Measurements from ENCODE around the gene TMPRSS2. TPM values are rescaled to one million over a fixed set of nuclear protein-coding genes. Genes with fewer than 3 reads are reported as not detected.

TMPRSS2 gene
- total RNA-seq, 4 donors from 2014 or later: not detected

DNA sequence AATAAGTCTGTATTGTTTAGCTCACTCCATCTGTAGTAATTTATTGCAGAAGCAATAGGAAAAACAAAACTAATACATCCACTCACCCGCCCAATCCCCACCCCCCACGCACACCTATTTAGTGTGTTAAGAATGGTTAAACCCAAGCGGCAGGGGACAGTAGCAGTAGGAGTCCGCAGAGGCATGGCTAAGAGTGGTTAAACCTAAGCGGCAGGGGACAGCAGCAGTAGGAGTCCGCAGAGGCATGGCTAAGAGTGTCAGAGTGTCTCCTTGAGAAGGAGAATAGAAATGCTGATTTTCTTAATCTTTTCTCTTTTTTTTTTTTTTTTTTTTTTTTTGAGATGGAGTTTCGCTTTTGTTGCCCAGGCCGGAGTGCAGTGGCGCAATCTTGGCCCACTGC lies 34.8 kb upstream of the TMPRSS2 start:
- TF ChIP-seq, protein P1, sequence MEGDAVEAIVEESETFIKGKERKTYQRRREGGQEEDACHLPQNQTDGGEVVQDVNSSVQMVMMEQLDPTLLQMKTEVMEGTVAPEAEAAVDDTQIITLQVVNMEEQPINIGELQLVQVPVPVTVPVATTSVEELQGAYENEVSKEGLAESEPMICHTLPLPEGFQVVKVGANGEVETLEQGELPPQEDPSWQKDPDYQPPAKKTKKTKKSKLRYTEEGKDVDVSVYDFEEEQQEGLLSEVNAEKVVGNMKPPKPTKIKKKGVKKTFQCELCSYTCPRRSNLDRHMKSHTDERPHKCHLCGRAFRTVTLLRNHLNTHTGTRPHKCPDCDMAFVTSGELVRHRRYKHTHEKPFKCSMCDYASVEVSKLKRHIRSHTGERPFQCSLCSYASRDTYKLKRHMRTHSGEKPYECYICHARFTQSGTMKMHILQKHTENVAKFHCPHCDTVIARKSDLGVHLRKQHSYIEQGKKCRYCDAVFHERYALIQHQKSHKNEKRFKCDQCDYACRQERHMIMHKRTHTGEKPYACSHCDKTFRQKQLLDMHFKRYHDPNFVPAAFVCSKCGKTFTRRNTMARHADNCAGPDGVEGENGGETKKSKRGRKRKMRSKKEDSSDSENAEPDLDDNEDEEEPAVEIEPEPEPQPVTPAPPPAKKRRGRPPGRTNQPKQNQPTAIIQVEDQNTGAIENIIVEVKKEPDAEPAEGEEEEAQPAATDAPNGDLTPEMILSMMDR (IDR thresholded peaks at IDR 0.05): no peak
- ATAC-seq (ENCODE audit: low FRiP score): no peak
- DNase-seq (ENCODE audit: low spot score): no peak

DNA sequence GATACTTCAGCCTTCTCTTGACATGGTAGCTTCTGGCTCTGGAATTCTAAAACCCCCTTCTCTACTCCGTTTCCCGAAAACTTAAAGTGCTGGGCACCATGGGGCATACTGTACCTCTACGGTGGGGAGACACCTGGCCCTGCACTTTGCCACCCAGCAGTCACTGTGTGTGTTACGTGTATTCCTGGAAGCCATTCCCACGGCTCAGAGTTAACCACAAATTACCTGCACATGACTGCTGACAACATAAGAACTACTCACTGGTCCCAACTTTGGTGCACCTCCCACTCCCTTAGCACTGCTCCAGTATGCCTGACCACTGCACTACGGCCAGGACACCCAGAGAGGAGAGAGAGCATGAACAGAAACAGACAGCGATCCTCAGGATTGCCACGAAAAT lies 29.4 kb upstream of the TMPRSS2 start:
- DNase-seq (ENCODE audit: low spot score): no peak
- no peak for ATAC-seq (ENCODE audit: low FRiP score)
- TF ChIP-seq, protein P1 (IDR thresholded peaks at IDR 0.05): no peak

DNA sequence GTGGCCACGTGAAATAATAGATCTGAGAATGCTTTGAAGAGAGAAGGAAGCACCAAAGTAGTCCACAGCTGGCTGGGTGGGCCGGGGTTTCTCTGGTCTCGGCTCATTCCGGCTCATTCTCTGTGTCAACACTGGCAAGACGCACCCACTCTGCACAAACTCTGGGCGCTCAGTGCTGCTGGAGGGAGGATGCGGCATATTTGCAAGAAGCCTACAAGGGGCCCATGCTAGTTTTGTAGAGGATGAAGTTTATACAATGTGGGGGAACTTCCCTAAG lies 28.8 kb upstream of the TMPRSS2 start:
- ATAC-seq (ENCODE audit: low FRiP score) (no peak), DNase-seq (ENCODE audit: low spot score) (no peak)
- TF ChIP-seq, protein P1 (IDR thresholded peaks at IDR 0.05): no peak

DNA sequence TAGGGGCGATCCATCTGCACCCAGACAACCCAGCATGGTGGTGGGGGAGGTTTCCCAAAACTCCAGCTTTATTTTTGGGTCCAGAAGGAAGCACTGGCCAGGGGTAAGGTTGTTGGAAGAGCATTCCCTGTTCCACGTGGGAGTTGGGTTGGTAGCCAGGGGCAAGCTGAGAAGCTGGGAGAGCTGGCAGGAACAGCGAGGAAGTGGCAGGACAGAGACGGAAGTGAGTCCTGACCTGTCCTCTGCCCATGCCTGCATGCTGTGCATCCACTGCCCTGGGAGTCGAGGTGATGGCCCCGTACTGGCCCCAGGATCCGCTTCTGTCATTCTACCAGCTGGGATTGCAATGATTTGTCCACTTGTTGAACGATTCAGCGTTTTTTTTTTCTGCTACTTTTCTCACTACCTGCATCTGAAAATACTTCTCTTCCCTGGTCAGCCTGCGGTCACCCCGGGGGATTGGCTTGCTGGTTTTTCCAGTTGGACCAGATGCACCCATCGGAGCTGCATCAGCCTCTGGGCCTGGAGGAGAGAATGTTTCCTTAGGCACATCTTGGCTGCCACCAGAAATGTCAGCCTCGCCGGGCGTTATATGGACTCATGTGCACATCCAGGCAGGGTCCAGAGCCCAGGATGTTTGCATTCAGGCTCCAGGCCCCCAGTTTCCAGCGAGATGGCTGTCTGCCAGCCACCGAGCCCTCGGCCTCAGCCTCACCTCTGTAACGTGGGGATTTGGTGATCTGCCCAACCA lies 28.3 kb upstream of the TMPRSS2 start:
- no peak for ATAC-seq (ENCODE audit: low FRiP score)
- DNase-seq (ENCODE audit: low spot score): no peak
- TF ChIP-seq, protein P1 (IDR thresholded peaks at IDR 0.05): no peak

DNA sequence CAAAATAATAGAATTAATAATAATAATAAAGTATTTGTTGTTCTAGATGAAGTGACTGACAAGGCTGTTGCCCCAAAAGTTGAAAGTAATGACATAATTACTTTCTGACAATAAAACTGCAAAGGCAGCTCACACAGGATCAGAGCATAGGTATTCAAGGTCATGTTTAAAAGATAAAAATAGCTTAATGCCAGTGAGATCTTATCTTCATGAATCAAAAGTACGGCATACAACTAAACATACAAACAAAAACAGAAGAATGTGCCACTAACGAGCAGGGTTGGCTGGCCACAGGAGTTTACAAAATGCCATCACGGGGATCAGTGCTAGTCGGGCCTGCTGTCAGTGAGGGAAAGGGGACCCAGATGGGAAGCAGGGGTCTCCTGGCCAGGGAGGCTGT lies 22.4 kb upstream of the TMPRSS2 start:
- DNase-seq (ENCODE audit: low spot score): no peak
- TF ChIP-seq, protein P1 (IDR thresholded peaks at IDR 0.05): no peak
- no peak for ATAC-seq (ENCODE audit: low FRiP score)

DNA sequence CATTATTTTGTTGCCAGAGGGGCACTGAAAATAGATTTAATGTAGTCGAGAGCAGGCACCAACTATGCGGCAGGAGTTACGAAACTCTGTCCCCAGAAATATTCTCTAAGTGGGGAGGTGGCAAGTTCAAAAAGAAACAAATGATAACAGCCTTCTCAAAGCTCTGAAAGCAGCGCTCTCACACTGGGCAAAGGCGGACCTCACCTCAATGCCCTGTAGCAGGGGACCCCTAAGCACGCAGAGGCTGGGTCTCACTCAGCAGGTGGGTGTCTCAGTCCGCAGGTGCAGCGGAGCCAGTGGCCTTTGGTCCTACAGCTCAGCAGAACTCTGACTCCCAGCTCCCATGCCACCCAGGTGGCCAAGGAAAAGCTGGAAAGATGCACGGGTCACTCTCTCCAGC lies 21.8 kb upstream of the TMPRSS2 start:
- no peak for ATAC-seq (ENCODE audit: low FRiP score)
- TF ChIP-seq, protein P1 (IDR thresholded peaks at IDR 0.05): no peak
- DNase-seq (ENCODE audit: low spot score): no peak

DNA sequence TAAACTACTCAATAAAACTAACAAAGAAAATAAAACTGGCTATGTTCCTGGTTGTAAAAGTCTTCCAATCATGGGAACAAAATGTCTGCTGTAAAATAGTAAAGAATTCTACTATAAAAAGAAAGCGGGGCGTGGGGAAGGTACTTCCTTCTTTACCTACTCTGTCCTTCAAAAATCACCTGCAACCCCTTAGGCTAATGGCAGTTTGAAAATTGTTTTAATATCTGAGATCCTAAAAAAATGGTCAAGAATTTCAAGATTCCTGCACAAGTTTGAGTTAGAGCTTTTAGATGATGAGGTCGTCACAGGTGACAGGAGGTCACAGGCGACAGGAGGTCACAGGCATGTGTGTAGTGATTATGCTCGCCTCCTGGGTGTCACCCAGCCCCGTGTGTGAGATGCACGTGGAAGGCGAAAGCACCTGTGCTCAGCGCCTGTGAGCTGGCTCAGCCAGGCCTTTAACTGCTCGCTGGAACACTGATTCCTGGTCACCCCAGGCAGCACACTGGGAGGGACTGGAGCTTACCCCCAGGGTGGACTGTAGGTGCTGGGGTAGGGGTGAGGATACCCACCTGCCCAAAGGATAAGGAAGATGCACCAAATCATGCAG lies 18.6 kb upstream of the TMPRSS2 start:
- TF ChIP-seq, protein P1 (IDR thresholded peaks at IDR 0.05): no peak
- DNase-seq (ENCODE audit: low spot score) (no peak), ATAC-seq (ENCODE audit: low FRiP score) (no peak)
